22Rv1 (cell line): ENCODE results near the gene AEN.
A peak's percentile ranks its signal among the peaks of the same experiment; 100 is the strongest.

Source experiments
- H3K27ac ChIP-seq: fragments of 450-650 bp; 2 replicates; pipeline ENCODE4 v1.5.1; 2017
- CTCF ChIP-seq: fragments of 450-650 bp; IDR thresholded peaks from 2 replicates; pipeline ENCODE4 v1.5.1; 2017; ENCODE audit warnings: mild to moderate bottlenecking
- ZFX ChIP-seq: fragments of 450-650 bp; IDR thresholded peaks from 2 replicates; pipeline ENCODE4 v1.6.1; 2017; ENCODE audit warnings: antibody characterized with exemption, borderline replicate concordance

The AEN gene

GRCh38 chr15:88615303-88616107, 5.6 kb upstream of the AEN start:
- TF ChIP-seq ZFX (no peak), CTCF (no peak)
- peak overlapping the region; percentile 95 for H3K27ac ChIP-seq

- peak overlapping the region; percentile 95 for H3K27ac ChIP-seq
- no peak for TF ChIP-seq CTCF
- TF ChIP-seq ZFX: no peak
These were observed 4.9 kb upstream of the AEN start for GRCh38 chr15:88616240-88616639.

- H3K27ac ChIP-seq: peak overlapping the region; percentile 95
- no peak for TF ChIP-seq CTCF
These were observed 4.0 kb upstream of the AEN start for GRCh38 chr15:88617031-88617722.

- no peak for TF ChIP-seq CTCF
- TF ChIP-seq ZFX: no peak
- peak overlapping the region; percentile 89 for H3K27ac ChIP-seq
These were observed 3.4 kb upstream of the AEN start for GRCh38 chr15:88617790-88618189.

GRCh38 chr15:88618686-88619085, 2.5 kb upstream of the AEN start:
- H3K27ac ChIP-seq: peak overlapping the region; percentile 89
- no peak for TF ChIP-seq ZFX
- TF ChIP-seq CTCF: no peak

- TF ChIP-seq ZFX: no peak
- no peak for TF ChIP-seq CTCF
- H3K27ac ChIP-seq: peak overlapping the region; percentile 89
These were observed 1.3 kb upstream of the AEN start for GRCh38 chr15:88619796-88620195.

GRCh38 chr15:88621789-88622604, 857 bp downstream of the AEN start:
- no peak for TF ChIP-seq CTCF
- TF ChIP-seq ZFX: no peak
- H3K27ac ChIP-seq: peak overlapping the region; percentile 89
